K562 (cell line): ENCODE results near the gene MAD1L1. TPM values are rescaled to one million over a fixed set of nuclear protein-coding genes. Genes with fewer than 3 reads are reported as not detected.
A peak's percentile ranks its signal among the peaks of the same experiment; 100 is the strongest.

Experiments
- ARNT ChIP-seq, 2 experiments: fragments of 450-650 bp; IDR thresholded peaks; 2 replicates each; pipeline ENCODE4 v1.6.1; 2016; ENCODE audit warnings: mild to moderate bottlenecking in 1 of 2
- DMBX1 ChIP-seq: fragments of 250-450 bp; sonication (Bioruptor Pico); IDR thresholded peaks from 2 replicates; pipeline ENCODE4 v1.8.0; 2022; ENCODE audit warnings: inconsistent platforms, mild to moderate bottlenecking, moderate library complexity, borderline replicate concordance
- ETV5 ChIP-seq: sonication (generic); formaldehyde crosslinking; IDR thresholded peaks from 2 replicates; pipeline ENCODE4 v1.4.0; 2020; ENCODE audit warnings: low read depth, mild to moderate bottlenecking, missing genetic modification reagents
- GATA2 ChIP-seq: sonication (generic); formaldehyde crosslinking; IDR thresholded peaks from 2 replicates; pipeline ENCODE4 v1.4.0; 2020; ENCODE audit warnings: mild to moderate bottlenecking, missing genetic modification reagents
- HBP1 ChIP-seq: fragments of 450-650 bp; formaldehyde crosslinking; IDR thresholded peaks from 2 replicates; pipeline ENCODE4 v1.4.0; 2022; ENCODE audit warnings: missing genetic modification characterization
- HIVEP1 ChIP-seq: fragments of 250-450 bp; sonication (Bioruptor Pico); IDR thresholded peaks from 2 replicates; pipeline ENCODE4 v1.4.0; 2020; ENCODE audit warnings: mild to moderate bottlenecking
- KLF16 ChIP-seq: IDR thresholded peaks from 2 replicates; pipeline ENCODE4 v1.6.1; 2016; ENCODE audit warnings: antibody characterized with exemption
- MAX ChIP-seq: sonication (generic); formaldehyde crosslinking; IDR thresholded peaks from 2 replicates; pipeline ENCODE4 v1.9.0; 2022; ENCODE audit warnings: mild to moderate bottlenecking, missing genetic modification reagents
- MYNN ChIP-seq, 2 experiments: sonication (generic); formaldehyde crosslinking in 1 of 2; IDR thresholded peaks; 2 replicates each; pipeline versions ENCODE4 v1.5.0 to v1.6.1; 2016 to 2020; ENCODE audit warnings: antibody characterized with exemption in 1 of 2, missing genetic modification reagents in 1 of 2
- NFE2 ChIP-seq: IDR thresholded peaks from 2 replicates; pipeline ENCODE4 v1.6.1; 2014; ENCODE audit warnings: antibody characterized with exemption, low read depth
- NFRKB ChIP-seq: fragments of 450-650 bp; IDR thresholded peaks from 2 replicates; pipeline ENCODE4 v1.6.1; 2016; ENCODE audit warnings: low read depth
- NRF1 ChIP-seq, 2 experiments: fragments of 450-650 bp; IDR thresholded peaks in 1 of 2; conservative IDR thresholded peaks in 1 of 2; 2 replicates each; pipeline ENCODE4 v1.6.1; 2014; ENCODE audit warnings: mild to moderate bottlenecking in 2 of 2
- OTX1 ChIP-seq: fragments of 450-650 bp; formaldehyde crosslinking; IDR thresholded peaks from 2 replicates; pipeline ENCODE4 v1.4.0; 2022; ENCODE audit warnings: mild to moderate bottlenecking
- PHF21A ChIP-seq: fragments of 450-650 bp; IDR thresholded peaks from 2 replicates; pipeline ENCODE4 v1.6.1; 2017; ENCODE audit warnings: low read depth, borderline replicate concordance
- POLR2A ChIP-seq: fragments of 450-650 bp; conservative IDR thresholded peaks from 2 replicates; pipeline ENCODE4 v1.6.1; 2016
- RBFOX2 ChIP-seq: fragments of 200-400 bp; formaldehyde crosslinking; IDR thresholded peaks from 2 replicates; pipeline ENCODE4 v1.6.1; 2017; ENCODE audit warnings: low read depth, mild to moderate bottlenecking, low read length, moderate library complexity
- RBM14 ChIP-seq: fragments of 200-400 bp; formaldehyde crosslinking; IDR thresholded peaks from 2 replicates; pipeline ENCODE4 v1.6.1; 2018; ENCODE audit warnings: low read depth, mild to moderate bottlenecking, low read length, moderate library complexity, borderline replicate concordance; ENCODE audit not compliant: insufficient read depth
- SAFB ChIP-seq: fragments of 200-400 bp; formaldehyde crosslinking; IDR thresholded peaks from 2 replicates; pipeline ENCODE4 v1.6.1; 2017; ENCODE audit warnings: low read depth, low read length, borderline replicate concordance
- SIN3A ChIP-seq, 2 experiments: fragments of 150-350 bp in 1 of 2; IDR thresholded peaks; 2 replicates each; pipeline ENCODE4 v1.6.1; 2011 to 2016; ENCODE audit warnings: borderline replicate concordance in 2 of 2, low read depth in 2 of 2, low read length in 2 of 2, mild to moderate bottlenecking in 2 of 2, moderate library complexity in 2 of 2; ENCODE audit not compliant: control insufficient read depth in 1 of 2
- SMARCA4 ChIP-seq: fragments of 450-650 bp; IDR thresholded peaks from 2 replicates; pipeline ENCODE4 v1.6.1; 2016
- SREBF1 ChIP-seq: fragments of 150-350 bp; IDR thresholded peaks from 2 replicates; pipeline ENCODE4 v1.6.1; 2014; ENCODE audit warnings: antibody characterized with exemption, low read depth, low read length, borderline replicate concordance
- ZBTB12 ChIP-seq: fragments of 250-450 bp; sonication (Bioruptor Pico); IDR thresholded peaks from 2 replicates; pipeline ENCODE4 v1.4.0; 2020
- ZBTB17 ChIP-seq: fragments of 450-650 bp; formaldehyde crosslinking; IDR thresholded peaks from 2 replicates; pipeline ENCODE4 v1.4.0; 2020; ENCODE audit warnings: mild to moderate bottlenecking
- ZNF274 ChIP-seq: IDR thresholded peaks from 2 replicates; pipeline ENCODE4 v1.6.1; 2011; ENCODE audit warnings: low read depth, mild to moderate bottlenecking, low read length, moderate library complexity, borderline replicate concordance
- ZNF277 ChIP-seq: fragments of 250-450 bp; sonication (Bioruptor Pico); IDR thresholded peaks from 2 replicates; pipeline ENCODE4 v1.8.0; 2022; ENCODE audit warnings: inconsistent platforms, mild to moderate bottlenecking, moderate library complexity, borderline replicate concordance
- ZNF311 ChIP-seq: fragments of 250-450 bp; sonication (Bioruptor Pico); IDR thresholded peaks from 2 replicates; pipeline ENCODE4 v1.4.0; 2020; ENCODE audit warnings: mild to moderate bottlenecking, moderate library complexity
- polyA plus RNA-seq, 8 experiments: library from polyadenylated mRNA; depleted of rRNA in 4 of 8; stranded (reverse) in 5 of 8; unstranded in 3 of 8; fragments of >200 nt; fragmentation: Nextera tagmentation in 2 of 8; fragmentation: Illumina TruSeq in 1 of 8; extraction: Ambion mirVana in 2 of 8; extraction: Trizol in 1 of 8; gene quantifications; 2 replicates each; pipeline versions ENCODE4 v1.2.1 to v1.2.3, GENCODE V29; 2011 to 2014; ENCODE audit warnings: inconsistent platforms in 1 of 8, missing spikeins in 1 of 8
- total RNA-seq, 7 experiments: library from RNA; depleted of rRNA in 6 of 7; stranded (reverse); fragments of >200 nt in 6 of 7; fragmentation: Illumina TruSeq in 2 of 7; extraction: Trizol in 2 of 7; gene quantifications; 2 replicates each; pipeline versions ENCODE4 v1.2.1 to v1.2.3, GENCODE V29; 2011 to 2021; ENCODE audit warnings: low replicate concordance in 1 of 7

Gene MAD1L1
- total and polyA plus RNA-seq, 9 of the 15 experiments (the other 6 are each of a cell fraction or from before 2014, with no cell fraction given) = 1.7 to 89.7 (median 18.0) TPM

- TF ChIP-seq HIVEP1 (CRISPR knock-in tag) = peak; percentile 75; the same call in 1 of the 2 replicates
- peak; percentile 74 for TF ChIP-seq RBFOX2
- no peak for TF ChIP-seq SREBF1
- TF ChIP-seq SMARCA4 = peak; percentile 93
- peak; percentile 91 for TF ChIP-seq DMBX1
- no peak for TF ChIP-seq ZNF277 (CRISPR knock-in tag)
- TF ChIP-seq RBM14 = no peak
- peak; percentile 82 for TF ChIP-seq MYNN (IDR thresholded peaks at IDR 0.05)
- no peak for TF ChIP-seq MYNN (CRISPR knock-in tag; IDR thresholded peaks at IDR 0.05)
- TF ChIP-seq MAX = peak; percentile 79
- TF ChIP-seq NRF1 (conservative IDR thresholded peaks at IDR 0.05 in 1 of 2, IDR thresholded peaks at IDR 0.05 in 1 of 2) = peak; percentile 9 to 29; a peak in 1 of 4 replicates
- TF ChIP-seq NFE2 = peak; percentile 49
- peak; percentile 62 for TF ChIP-seq NFRKB
- no peak for TF ChIP-seq HBP1 (CRISPR knock-in tag)
- TF ChIP-seq ETV5 = peak; percentile 91
- peak; percentile 51; the same call in 1 of the 2 replicates for TF ChIP-seq POLR2A
- peak; percentile 74 to 87; a peak in 3 of 4 replicates for TF ChIP-seq ARNT (IDR thresholded peaks at IDR 0.05)
- TF ChIP-seq ZNF274 = 0 out of 2 replicates have a peak, but pooled peaks have one; percentile 76
- peak; percentile 56; the same call in 1 of the 2 replicates for TF ChIP-seq ZBTB17 (CRISPR knock-in tag)
- peak; percentile 99 for TF ChIP-seq KLF16
- TF ChIP-seq SIN3A (IDR thresholded peaks at IDR 0.05; ENCODE audit: borderline replicate concordance in 2 of 2, control insufficient read depth in 1 of 2, low read depth in 2 of 2, low read length in 2 of 2) = peak in 1 of 2 experiments; percentile 50; a peak in 1 of 4 replicates
- peak; percentile 98 for TF ChIP-seq GATA2 (CRISPR knock-in tag)
- peak; percentile 63; the same call in 1 of the 2 replicates for TF ChIP-seq PHF21A
- 0 out of 2 replicates have a peak, but pooled peaks have one; percentile 12 for TF ChIP-seq ZBTB12 (CRISPR knock-in tag)
- TF ChIP-seq SAFB = peak; percentile 64; the same call in 1 of the 2 replicates
- TF ChIP-seq OTX1 (CRISPR knock-in tag) = no peak
- peak; percentile 74 for TF ChIP-seq ZNF311 (CRISPR knock-in tag)
Measured at GRCh38 chr7:1856161-1856887, 376.4 kb downstream of the MAD1L1 start (continued).
